NB4 (cell line): ENCODE results near the gene SH3D19.

ENCODE experiments used
- MYC ChIP-seq: IDR thresholded peaks from 2 replicates; pipeline ENCODE4 v1.6.1; 2011; ENCODE audit warnings: low read depth, low read length
- POLR2A ChIP-seq: IDR thresholded peaks from 2 replicates; pipeline ENCODE4 v1.6.1; 2011; ENCODE audit warnings: mild to moderate bottlenecking; ENCODE audit not compliant: insufficient read length; ENCODE audit errors: extremely low read depth
- TF ChIP-seq, protein P1 (sequence below): IDR thresholded peaks from one replicate; pipeline ENCODE4 v1.5.1; 2012; ENCODE audit warnings: low read depth, low read length
- TF ChIP-seq, protein P2 (sequence below): IDR thresholded peaks from 2 replicates; pipeline ENCODE4 v1.6.1; 2011; ENCODE audit warnings: low read depth, low read length

DNA sequence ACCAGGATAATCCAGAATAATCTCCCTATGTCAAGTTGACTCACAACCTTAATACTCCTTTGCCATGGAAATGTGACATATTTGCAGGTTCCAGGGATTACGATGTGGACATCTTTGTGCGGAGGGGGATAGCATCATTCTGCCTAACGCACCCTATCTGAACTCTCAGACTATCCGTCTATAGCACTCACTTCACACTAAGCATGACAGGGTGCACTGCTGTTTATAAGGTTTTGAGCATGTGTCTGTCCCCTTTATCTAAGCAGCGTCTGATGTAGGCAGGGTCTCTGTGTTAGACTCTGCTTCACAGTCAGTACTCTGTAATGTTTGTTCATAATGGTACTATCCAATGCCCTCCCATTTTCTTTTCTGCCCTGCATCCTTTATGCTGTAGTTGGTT is 91.8 kb downstream of the SH3D19 start:
- TF ChIP-seq, protein P1, sequence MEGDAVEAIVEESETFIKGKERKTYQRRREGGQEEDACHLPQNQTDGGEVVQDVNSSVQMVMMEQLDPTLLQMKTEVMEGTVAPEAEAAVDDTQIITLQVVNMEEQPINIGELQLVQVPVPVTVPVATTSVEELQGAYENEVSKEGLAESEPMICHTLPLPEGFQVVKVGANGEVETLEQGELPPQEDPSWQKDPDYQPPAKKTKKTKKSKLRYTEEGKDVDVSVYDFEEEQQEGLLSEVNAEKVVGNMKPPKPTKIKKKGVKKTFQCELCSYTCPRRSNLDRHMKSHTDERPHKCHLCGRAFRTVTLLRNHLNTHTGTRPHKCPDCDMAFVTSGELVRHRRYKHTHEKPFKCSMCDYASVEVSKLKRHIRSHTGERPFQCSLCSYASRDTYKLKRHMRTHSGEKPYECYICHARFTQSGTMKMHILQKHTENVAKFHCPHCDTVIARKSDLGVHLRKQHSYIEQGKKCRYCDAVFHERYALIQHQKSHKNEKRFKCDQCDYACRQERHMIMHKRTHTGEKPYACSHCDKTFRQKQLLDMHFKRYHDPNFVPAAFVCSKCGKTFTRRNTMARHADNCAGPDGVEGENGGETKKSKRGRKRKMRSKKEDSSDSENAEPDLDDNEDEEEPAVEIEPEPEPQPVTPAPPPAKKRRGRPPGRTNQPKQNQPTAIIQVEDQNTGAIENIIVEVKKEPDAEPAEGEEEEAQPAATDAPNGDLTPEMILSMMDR = no peak
- no peak for TF ChIP-seq POLR2A
- TF ChIP-seq, protein P2, sequence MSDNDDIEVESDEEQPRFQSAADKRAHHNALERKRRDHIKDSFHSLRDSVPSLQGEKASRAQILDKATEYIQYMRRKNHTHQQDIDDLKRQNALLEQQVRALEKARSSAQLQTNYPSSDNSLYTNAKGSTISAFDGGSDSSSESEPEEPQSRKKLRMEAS = no peak
- no peak for TF ChIP-seq MYC
